ENCODE results near the gene ANKRD18B.
"Not testable (repeated sequence)": the region's sequence is repeated elsewhere in the genome, so short reads cannot be mapped to it uniquely, and the experiment has no call there.

The ANKRD18B gene

GRCh38 chr9:33600911-33601310 is 76.9 kb downstream of the ANKRD18B start:
- not testable (repeated sequence) for H3K27me3 ChIP-seq (ENCODE audit: control insufficient read depth in 5 of 5, insufficient read depth in 4 of 5, low read length in 5 of 5); H3K9ac ChIP-seq (ENCODE audit: low read length in 5 of 5); H3K4me3 ChIP-seq (ENCODE audit: low read depth in 1 of 5, low read length in 5 of 5); H3K36me3 ChIP-seq (ENCODE audit: control insufficient read depth in 5 of 5, insufficient read depth in 5 of 5, low read length in 5 of 5); H3K4me1 ChIP-seq (ENCODE audit: control insufficient read depth in 5 of 5, insufficient read depth in 5 of 5, low read length in 5 of 5); H3K9me3 ChIP-seq (ENCODE audit: control insufficient read depth in 5 of 5, low read length in 5 of 5); H3K27ac ChIP-seq (ENCODE audit: low read depth, low read length)

GRCh38 chr9:33604249-33604648 is 80.2 kb downstream of the ANKRD18B start:
- not testable (repeated sequence) for H3K4me3 ChIP-seq (ENCODE audit: low read depth in 1 of 5, low read length in 5 of 5); H3K27ac ChIP-seq (ENCODE audit: low read depth, low read length); H3K4me1 ChIP-seq (ENCODE audit: control insufficient read depth in 5 of 5, insufficient read depth in 5 of 5, low read length in 5 of 5); H3K36me3 ChIP-seq (ENCODE audit: control insufficient read depth in 5 of 5, insufficient read depth in 5 of 5, low read length in 5 of 5); H3K9me3 ChIP-seq (ENCODE audit: control insufficient read depth in 5 of 5, low read length in 5 of 5); H3K27me3 ChIP-seq (ENCODE audit: control insufficient read depth in 5 of 5, insufficient read depth in 4 of 5, low read length in 5 of 5); H3K9ac ChIP-seq (ENCODE audit: low read length in 5 of 5)

- H3K36me3 ChIP-seq (ENCODE audit: control insufficient read depth in 5 of 5, insufficient read depth in 5 of 5, low read length in 5 of 5); H3K4me1 ChIP-seq (ENCODE audit: control insufficient read depth in 5 of 5, insufficient read depth in 5 of 5, low read length in 5 of 5); H3K27ac ChIP-seq (ENCODE audit: low read depth, low read length); H3K4me3 ChIP-seq (ENCODE audit: low read depth in 1 of 5, low read length in 5 of 5); H3K9me3 ChIP-seq (ENCODE audit: control insufficient read depth in 5 of 5, low read length in 5 of 5); H3K27me3 ChIP-seq (ENCODE audit: control insufficient read depth in 5 of 5, insufficient read depth in 4 of 5, low read length in 5 of 5); H3K9ac ChIP-seq (ENCODE audit: low read length in 5 of 5): not testable (repeated sequence)
Observed at GRCh38 chr9:33604936-33605335, 80.9 kb downstream of the ANKRD18B start.

GRCh38 chr9:33611358-33611757 is 87.3 kb downstream of the ANKRD18B start:
- no peak overlapping the region for H3K27ac ChIP-seq (ENCODE audit: low read depth, low read length)
- H3K27me3 ChIP-seq (ENCODE audit: control insufficient read depth in 5 of 5, insufficient read depth in 4 of 5, low read length in 5 of 5) = no peaks in the 10 kb centered on the region
- H3K36me3 ChIP-seq (ENCODE audit: control insufficient read depth in 5 of 5, insufficient read depth in 5 of 5, low read length in 5 of 5) = no peaks in the 10 kb centered on the region
- no peaks in the 10 kb centered on the region for H3K4me1 ChIP-seq (ENCODE audit: control insufficient read depth in 5 of 5, insufficient read depth in 5 of 5, low read length in 5 of 5)
- H3K9me3 ChIP-seq (ENCODE audit: control insufficient read depth in 5 of 5, low read length in 5 of 5) = peaks cover 0 to 11% (median 5%) of the 10 kb centered on the region in 5 donors
- H3K4me3 ChIP-seq (ENCODE audit: low read depth in 1 of 5, low read length in 5 of 5) = no peak overlapping the region
- H3K9ac ChIP-seq (ENCODE audit: low read length in 5 of 5) = no peak overlapping the region

GRCh38 chr9:33612410-33612809 is 88.4 kb downstream of the ANKRD18B start:
- H3K4me3 ChIP-seq (ENCODE audit: low read depth in 1 of 5, low read length in 5 of 5); H3K27me3 ChIP-seq (ENCODE audit: control insufficient read depth in 5 of 5, insufficient read depth in 4 of 5, low read length in 5 of 5); H3K27ac ChIP-seq (ENCODE audit: low read depth, low read length); H3K9ac ChIP-seq (ENCODE audit: low read length in 5 of 5); H3K4me1 ChIP-seq (ENCODE audit: control insufficient read depth in 5 of 5, insufficient read depth in 5 of 5, low read length in 5 of 5); H3K36me3 ChIP-seq (ENCODE audit: control insufficient read depth in 5 of 5, insufficient read depth in 5 of 5, low read length in 5 of 5): not testable (repeated sequence)
- peaks cover 0 to 11% (median 5%) of the 10 kb centered on the region in 5 donors for H3K9me3 ChIP-seq (ENCODE audit: control insufficient read depth in 5 of 5, low read length in 5 of 5)

GRCh38 chr9:33614001-33614687 is 90.1 kb downstream of the ANKRD18B start:
- Histone ChIP-seq H3K27me3 (ENCODE audit: control insufficient read depth in 5 of 5, insufficient read depth in 4 of 5, low read length in 5 of 5) (no peaks in the 10 kb centered on the region), H3K4me1 (ENCODE audit: control insufficient read depth in 5 of 5, insufficient read depth in 5 of 5, low read length in 5 of 5) (no peaks in the 10 kb centered on the region)

GRCh38 chr9:33618370-33618769 is 94.3 kb downstream of the ANKRD18B start:
- H3K4me1 ChIP-seq (ENCODE audit: control insufficient read depth in 5 of 5, insufficient read depth in 5 of 5, low read length in 5 of 5); H3K27me3 ChIP-seq (ENCODE audit: control insufficient read depth in 5 of 5, insufficient read depth in 4 of 5, low read length in 5 of 5); H3K27ac ChIP-seq (ENCODE audit: low read depth, low read length); H3K9me3 ChIP-seq (ENCODE audit: control insufficient read depth in 5 of 5, low read length in 5 of 5); H3K4me3 ChIP-seq (ENCODE audit: low read depth in 1 of 5, low read length in 5 of 5); H3K36me3 ChIP-seq (ENCODE audit: control insufficient read depth in 5 of 5, insufficient read depth in 5 of 5, low read length in 5 of 5); H3K9ac ChIP-seq (ENCODE audit: low read length in 5 of 5): not testable (repeated sequence)

More at GRCh38 chr9:33614001-33614687, 90.1 kb downstream of the ANKRD18B start:
- no peak overlapping the region for H3K9ac ChIP-seq (ENCODE audit: low read length in 5 of 5)
- peaks cover 0 to 11% (median 5%) of the 10 kb centered on the region in 5 donors for H3K9me3 ChIP-seq (ENCODE audit: control insufficient read depth in 5 of 5, low read length in 5 of 5)
- H3K36me3 ChIP-seq (ENCODE audit: control insufficient read depth in 5 of 5, insufficient read depth in 5 of 5, low read length in 5 of 5) = no peaks in the 10 kb centered on the region
- no peak overlapping the region for H3K27ac ChIP-seq (ENCODE audit: low read depth, low read length)
- no peak overlapping the region for H3K4me3 ChIP-seq (ENCODE audit: low read depth in 1 of 5, low read length in 5 of 5)

GRCh38 chr9:33619666-33620404 is 95.8 kb downstream of the ANKRD18B start:
- Histone ChIP-seq H3K4me1 (ENCODE audit: control insufficient read depth in 5 of 5, insufficient read depth in 5 of 5, low read length in 5 of 5) (peaks cover 0 to 5% (median 0%) of the 10 kb centered on the region in 5 donors), H3K36me3 (ENCODE audit: control insufficient read depth in 5 of 5, insufficient read depth in 5 of 5, low read length in 5 of 5) (no peaks in the 10 kb centered on the region), H3K9ac (ENCODE audit: low read length in 5 of 5) (no peak overlapping the region), H3K27ac (ENCODE audit: low read depth, low read length) (no peak overlapping the region), H3K4me3 (ENCODE audit: low read depth in 1 of 5, low read length in 5 of 5) (no peak overlapping the region), H3K27me3 (ENCODE audit: control insufficient read depth in 5 of 5, insufficient read depth in 4 of 5, low read length in 5 of 5) (peaks cover 0 to 2% (median 0%) of the 10 kb centered on the region in 5 donors), H3K9me3 (ENCODE audit: control insufficient read depth in 5 of 5, low read length in 5 of 5) (no peaks in the 10 kb centered on the region)

GRCh38 chr9:33620738-33621439 is 96.8 kb downstream of the ANKRD18B start:
- H3K4me3 ChIP-seq (ENCODE audit: low read depth in 1 of 5, low read length in 5 of 5) = no peak overlapping the region
- H3K36me3 ChIP-seq (ENCODE audit: control insufficient read depth in 5 of 5, insufficient read depth in 5 of 5, low read length in 5 of 5) = no peaks in the 10 kb centered on the region
- H3K27me3 ChIP-seq (ENCODE audit: control insufficient read depth in 5 of 5, insufficient read depth in 4 of 5, low read length in 5 of 5) = peaks cover 0 to 2% (median 0%) of the 10 kb centered on the region in 5 donors
- no peak overlapping the region for H3K27ac ChIP-seq (ENCODE audit: low read depth, low read length)
- H3K9me3 ChIP-seq (ENCODE audit: control insufficient read depth in 5 of 5, low read length in 5 of 5) = no peaks in the 10 kb centered on the region
- H3K9ac ChIP-seq (ENCODE audit: low read length in 5 of 5) = no peak overlapping the region
- H3K4me1 ChIP-seq (ENCODE audit: control insufficient read depth in 5 of 5, insufficient read depth in 5 of 5, low read length in 5 of 5) = peaks cover 0 to 5% (median 0%) of the 10 kb centered on the region in 5 donors
